RPMI8226 (cell line): Measurements from ENCODE around the gene TOLLIP.

ENCODE experiments used
- DNase-seq: peaks from one replicate; pipeline ENCODE4 v3.0.0-alpha.2; 2015

TOLLIP gene

GRCh38 chr11:1241706-1242105, 67.7 kb downstream of the TOLLIP start:
- no peak for DNase-seq

GRCh38 chr11:1240771-1241170, 68.7 kb downstream of the TOLLIP start:
- no peak for DNase-seq

GRCh38 chr11:1239596-1240205, 69.7 kb downstream of the TOLLIP start:
- DNase-seq = no peak

- peak; percentile 71 for DNase-seq
These were observed 70.5 kb downstream of the TOLLIP start for GRCh38 chr11:1238767-1239595.

GRCh38 chr11:1237851-1238250, 71.6 kb downstream of the TOLLIP start:
- DNase-seq = no peak

- DNase-seq = no peak
These were observed 72.3 kb downstream of the TOLLIP start for GRCh38 chr11:1237128-1237580.

GRCh38 chr11:1236316-1237127, 72.9 kb downstream of the TOLLIP start:
- no peak for DNase-seq

GRCh38 chr11:1235901-1236315, 73.5 kb downstream of the TOLLIP start:
- DNase-seq = peak; percentile 1

- DNase-seq = peak; percentile 0
These were observed 74.0 kb downstream of the TOLLIP start for GRCh38 chr11:1235306-1235900.

GRCh38 chr11:1234771-1235305, 74.6 kb downstream of the TOLLIP start:
- no peak for DNase-seq

GRCh38 chr11:1234054-1234720, 75.2 kb downstream of the TOLLIP start:
- DNase-seq = no peak

- no peak for DNase-seq
These were observed 75.9 kb downstream of the TOLLIP start for GRCh38 chr11:1233351-1234053.

- DNase-seq = peak; percentile 51
These were observed 76.5 kb downstream of the TOLLIP start for GRCh38 chr11:1232883-1233321.

- no peak for DNase-seq
These were observed 77.2 kb downstream of the TOLLIP start for GRCh38 chr11:1232021-1232882.

- peak; percentile 79 for DNase-seq
These were observed 77.9 kb downstream of the TOLLIP start for GRCh38 chr11:1231396-1232020.

- peak; percentile 44 for DNase-seq
These were observed 78.7 kb downstream of the TOLLIP start for GRCh38 chr11:1230456-1231395.

GRCh38 chr11:1230121-1230455, 79.3 kb downstream of the TOLLIP start:
- no peak for DNase-seq

GRCh38 chr11:1229471-1230120, 79.8 kb downstream of the TOLLIP start:
- no peak for DNase-seq
